ENCODE measurements around the gene NCOA4.
"Not testable (repeated sequence)": the region's sequence is repeated elsewhere in the genome, so short reads cannot be mapped to it uniquely, and the experiment has no call there.

Gene NCOA4

DNA sequence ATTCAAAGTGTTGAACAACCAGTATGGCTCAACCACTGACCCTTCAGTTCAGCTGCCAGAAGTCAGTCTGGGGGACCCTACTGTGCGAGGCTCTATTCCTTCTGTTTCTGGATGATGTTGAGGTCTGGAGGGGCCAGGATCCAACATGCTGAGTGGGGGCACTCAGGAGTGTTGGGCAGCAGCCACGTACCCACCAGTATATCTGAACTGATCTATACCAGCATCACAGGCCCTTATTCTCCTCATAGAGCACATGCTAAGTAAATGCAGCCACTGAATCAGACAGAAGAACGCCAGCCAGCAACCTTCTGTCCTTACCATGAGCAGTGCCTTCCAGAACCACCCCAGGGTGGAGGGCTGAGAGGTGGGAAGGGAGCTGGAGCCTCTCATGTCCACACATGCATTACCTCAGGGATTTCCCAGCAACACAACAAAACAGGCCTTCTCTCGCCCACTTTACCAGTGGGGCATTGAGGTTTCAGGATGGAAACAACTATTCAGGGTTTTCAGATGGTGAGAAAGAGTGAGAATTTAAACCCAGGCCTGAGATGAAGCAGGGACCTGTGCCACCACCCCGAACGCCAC, 22.5 kb upstream of the NCOA4 start:
- Histone ChIP-seq H3K4me3 (ENCODE audit: low read depth in 1 of 5, low read length in 5 of 5) (no peak overlapping the region), H3K27me3 (ENCODE audit: control insufficient read depth in 5 of 5, insufficient read depth in 4 of 5, low read length in 5 of 5) (peaks cover 0 to 4% (median 0%) of the 10 kb centered on the region in 5 donors), H3K9me3 (ENCODE audit: control insufficient read depth in 5 of 5, low read length in 5 of 5) (peaks cover 0 to 8% (median 0%) of the 10 kb centered on the region in 5 donors), H3K36me3 (ENCODE audit: control insufficient read depth in 5 of 5, insufficient read depth in 5 of 5, low read length in 5 of 5) (no peaks in the 10 kb centered on the region), H3K27ac (ENCODE audit: low read depth, low read length) (no peak overlapping the region), H3K9ac (ENCODE audit: low read length in 5 of 5) (no peak overlapping the region), H3K4me1 (ENCODE audit: control insufficient read depth in 5 of 5, insufficient read depth in 5 of 5, low read length in 5 of 5) (no peaks in the 10 kb centered on the region)

DNA sequence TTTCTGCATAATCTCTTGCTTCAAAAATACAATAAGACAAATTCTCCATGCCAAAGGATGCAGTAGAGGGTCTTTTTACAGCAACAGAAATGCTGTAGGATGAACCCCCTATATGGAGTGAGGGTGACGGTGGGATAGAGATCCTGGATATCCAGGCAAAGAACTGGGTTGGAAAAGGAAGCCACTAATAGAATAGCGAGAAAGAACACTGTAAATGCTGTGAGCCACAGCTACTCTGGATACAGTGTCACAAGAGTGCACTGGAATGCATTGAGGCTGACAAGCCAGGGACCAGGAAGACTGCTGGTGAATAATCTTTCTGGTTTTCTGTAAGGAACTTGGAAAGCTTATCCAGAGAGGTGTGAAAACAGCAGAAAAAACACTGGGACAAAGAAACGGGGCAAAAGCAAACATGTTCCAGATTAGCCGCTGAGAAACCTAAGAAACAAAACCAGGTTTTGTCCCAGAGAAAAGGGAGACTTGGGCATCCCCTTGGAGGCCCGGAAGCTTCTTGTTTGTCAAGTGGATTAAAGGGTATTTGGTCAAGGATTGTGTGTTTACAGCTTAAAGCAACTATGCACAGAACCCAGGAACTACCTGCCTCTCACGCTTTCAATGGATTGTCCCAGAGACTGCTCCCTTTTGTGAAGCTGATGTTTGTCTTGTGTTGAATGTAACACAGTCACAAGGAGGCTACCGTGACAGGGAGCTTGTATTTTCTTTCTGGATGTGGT, 21.8 kb upstream of the NCOA4 start:
- Histone ChIP-seq H3K9ac (ENCODE audit: low read length in 5 of 5) (no peak overlapping the region), H3K27me3 (ENCODE audit: control insufficient read depth in 5 of 5, insufficient read depth in 4 of 5, low read length in 5 of 5) (peaks cover 0 to 9% (median 0%) of the 10 kb centered on the region in 5 donors), H3K36me3 (ENCODE audit: control insufficient read depth in 5 of 5, insufficient read depth in 5 of 5, low read length in 5 of 5) (no peaks in the 10 kb centered on the region), H3K4me3 (ENCODE audit: low read depth in 1 of 5, low read length in 5 of 5) (no peak overlapping the region), H3K4me1 (ENCODE audit: control insufficient read depth in 5 of 5, insufficient read depth in 5 of 5, low read length in 5 of 5) (no peaks in the 10 kb centered on the region), H3K27ac (ENCODE audit: low read depth, low read length) (no peak overlapping the region), H3K9me3 (ENCODE audit: control insufficient read depth in 5 of 5, low read length in 5 of 5) (peaks cover 0 to 5% (median 0%) of the 10 kb centered on the region in 5 donors)

DNA sequence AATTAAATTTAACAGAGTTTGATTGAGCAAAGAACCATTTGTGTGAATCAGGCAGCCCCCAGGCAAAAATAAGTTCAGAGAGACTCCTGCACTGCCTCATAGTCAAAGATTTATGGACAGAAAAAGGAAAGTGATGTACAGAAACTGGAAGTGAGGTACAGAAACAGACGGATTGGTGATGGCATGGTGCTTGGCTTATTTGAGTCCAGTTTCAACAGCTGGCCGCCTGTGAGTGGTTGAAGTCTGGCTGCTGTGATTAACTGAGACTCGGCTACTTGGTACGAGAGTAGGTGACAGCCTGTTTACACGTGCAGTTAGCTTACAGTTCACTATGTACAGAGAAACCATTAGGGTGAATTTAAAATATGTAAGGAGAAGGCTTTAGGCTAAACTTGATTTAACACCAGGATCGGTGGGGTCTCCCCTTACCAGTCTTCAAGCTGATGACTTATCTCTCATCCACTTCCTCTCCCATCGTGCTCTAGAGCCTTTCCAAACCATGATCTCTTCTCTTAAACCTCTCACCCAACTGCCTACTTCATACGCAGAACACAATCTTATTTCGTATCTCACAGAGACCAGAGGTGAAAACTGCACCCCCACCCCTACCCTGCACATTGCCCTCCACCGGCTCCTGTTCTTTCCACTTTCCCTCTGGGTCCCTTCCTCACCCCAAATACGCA, 20.7 kb upstream of the NCOA4 start:
- H3K4me3 ChIP-seq (ENCODE audit: low read depth in 1 of 5, low read length in 5 of 5), result no peak overlapping the region

DNA sequence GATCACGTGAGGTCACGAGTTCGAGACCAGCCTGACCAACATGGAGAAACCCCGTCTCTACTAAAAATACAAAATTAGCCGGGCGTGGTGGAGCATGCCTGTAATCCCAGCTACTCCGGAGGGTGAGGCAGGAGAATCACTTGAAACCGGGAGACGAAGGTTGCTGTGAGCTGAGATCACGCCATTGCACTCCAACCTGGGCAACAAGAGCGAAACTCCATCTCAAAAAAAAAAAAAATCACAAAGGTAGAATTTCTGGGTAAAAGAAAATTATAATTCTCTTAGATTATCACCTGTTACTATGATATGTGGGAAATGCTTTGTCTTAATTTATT, 19.0 kb upstream of the NCOA4 start:
- not testable (repeated sequence) for H3K4me3 ChIP-seq (ENCODE audit: low read depth in 1 of 5, low read length in 5 of 5); H3K27ac ChIP-seq (ENCODE audit: low read depth, low read length); H3K9ac ChIP-seq (ENCODE audit: low read length in 5 of 5); H3K4me1 ChIP-seq (ENCODE audit: control insufficient read depth in 5 of 5, insufficient read depth in 5 of 5, low read length in 5 of 5); H3K27me3 ChIP-seq (ENCODE audit: control insufficient read depth in 5 of 5, insufficient read depth in 4 of 5, low read length in 5 of 5); H3K9me3 ChIP-seq (ENCODE audit: control insufficient read depth in 5 of 5, low read length in 5 of 5); H3K36me3 ChIP-seq (ENCODE audit: control insufficient read depth in 5 of 5, insufficient read depth in 5 of 5, low read length in 5 of 5)

More for the DNA sequence above, 20.7 kb upstream of the NCOA4 start:
- Histone ChIP-seq H3K36me3 (ENCODE audit: control insufficient read depth in 5 of 5, insufficient read depth in 5 of 5, low read length in 5 of 5) (no peaks in the 10 kb centered on the region), H3K4me1 (ENCODE audit: control insufficient read depth in 5 of 5, insufficient read depth in 5 of 5, low read length in 5 of 5) (no peaks in the 10 kb centered on the region), H3K27me3 (ENCODE audit: control insufficient read depth in 5 of 5, insufficient read depth in 4 of 5, low read length in 5 of 5) (peaks cover 0 to 12% (median 0%) of the 10 kb centered on the region in 5 donors), H3K9ac (ENCODE audit: low read length in 5 of 5) (no peak overlapping the region), H3K9me3 (ENCODE audit: control insufficient read depth in 5 of 5, low read length in 5 of 5) (no peaks in the 10 kb centered on the region), H3K27ac (ENCODE audit: low read depth, low read length) (no peak overlapping the region)

DNA sequence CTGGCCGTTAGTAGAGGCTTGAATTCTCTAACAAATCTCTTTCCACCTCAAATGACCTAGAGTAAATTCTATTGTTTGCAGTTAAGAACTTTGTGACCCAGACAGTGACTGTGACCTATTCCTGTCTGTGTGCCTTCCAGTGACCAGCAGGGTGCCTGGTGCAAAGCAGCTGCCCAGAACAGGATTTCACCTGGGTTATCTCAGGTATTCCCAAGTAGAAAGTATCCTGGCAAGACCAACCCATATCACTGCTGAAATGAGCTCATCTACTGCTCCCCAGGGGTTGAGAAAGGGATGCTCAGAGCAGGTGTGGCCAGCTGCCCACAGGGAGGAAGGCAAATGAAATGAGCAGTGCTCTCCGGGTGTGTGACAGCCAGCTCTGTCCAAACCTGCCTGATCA, 17.7 kb upstream of the NCOA4 start:
- H3K27me3 ChIP-seq (ENCODE audit: control insufficient read depth in 5 of 5, insufficient read depth in 4 of 5, low read length in 5 of 5), result peaks cover 0 to 10% (median 2%) of the 10 kb centered on the region in 5 donors
- H3K9ac ChIP-seq (ENCODE audit: low read length in 5 of 5), result no peak overlapping the region
- H3K27ac ChIP-seq (ENCODE audit: low read depth, low read length), result no peak overlapping the region
- H3K4me1 ChIP-seq (ENCODE audit: control insufficient read depth in 5 of 5, insufficient read depth in 5 of 5, low read length in 5 of 5), result no peaks in the 10 kb centered on the region
- no peak overlapping the region for H3K4me3 ChIP-seq (ENCODE audit: low read depth in 1 of 5, low read length in 5 of 5)
- H3K36me3 ChIP-seq (ENCODE audit: control insufficient read depth in 5 of 5, insufficient read depth in 5 of 5, low read length in 5 of 5), result no peaks in the 10 kb centered on the region
- no peaks in the 10 kb centered on the region for H3K9me3 ChIP-seq (ENCODE audit: control insufficient read depth in 5 of 5, low read length in 5 of 5)

DNA sequence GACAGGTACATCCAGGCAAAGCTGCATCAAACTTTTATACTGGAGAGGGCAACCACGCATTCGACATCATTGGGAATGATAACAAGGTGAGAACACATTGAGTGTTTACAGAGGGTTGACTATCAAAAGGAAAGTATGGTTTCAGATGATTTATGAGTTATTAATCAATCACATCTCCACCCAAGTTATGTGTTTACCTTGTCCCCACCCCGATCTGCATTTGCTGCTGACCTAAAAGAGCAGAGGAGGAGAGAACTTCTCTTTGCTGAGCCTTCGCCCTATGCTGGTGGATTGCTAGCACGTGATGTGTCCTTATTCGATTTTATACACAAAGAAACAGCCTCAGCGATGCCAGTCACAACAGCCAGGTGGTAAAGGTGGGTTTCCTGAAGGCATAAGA, 15.8 kb upstream of the NCOA4 start, which contains the start of gene MSMB:
Gene MSMB (minus strand): TSS at position 9 of the 400 bp plus-strand sequence. CDS start 32 bp downstream, outside the sequence.
- Histone ChIP-seq H3K9me3 (ENCODE audit: control insufficient read depth in 5 of 5, low read length in 5 of 5) (no peaks in the 10 kb centered on the region), H3K4me3 (ENCODE audit: low read depth in 1 of 5, low read length in 5 of 5) (no peak within 1 kb of the TSS), H3K36me3 (ENCODE audit: control insufficient read depth in 5 of 5, insufficient read depth in 5 of 5, low read length in 5 of 5) (no peaks in the 10 kb centered on the region), H3K27ac (ENCODE audit: low read depth, low read length) (no peak within 1 kb of the TSS), H3K27me3 (ENCODE audit: control insufficient read depth in 5 of 5, insufficient read depth in 4 of 5, low read length in 5 of 5) (peaks cover 0 to 10% (median 0%) of the 10 kb centered on the region in 5 donors), H3K9ac (ENCODE audit: low read length in 5 of 5) (no peak within 1 kb of the TSS), H3K4me1 (ENCODE audit: control insufficient read depth in 5 of 5, insufficient read depth in 5 of 5, low read length in 5 of 5) (no peaks in the 10 kb centered on the region)

DNA sequence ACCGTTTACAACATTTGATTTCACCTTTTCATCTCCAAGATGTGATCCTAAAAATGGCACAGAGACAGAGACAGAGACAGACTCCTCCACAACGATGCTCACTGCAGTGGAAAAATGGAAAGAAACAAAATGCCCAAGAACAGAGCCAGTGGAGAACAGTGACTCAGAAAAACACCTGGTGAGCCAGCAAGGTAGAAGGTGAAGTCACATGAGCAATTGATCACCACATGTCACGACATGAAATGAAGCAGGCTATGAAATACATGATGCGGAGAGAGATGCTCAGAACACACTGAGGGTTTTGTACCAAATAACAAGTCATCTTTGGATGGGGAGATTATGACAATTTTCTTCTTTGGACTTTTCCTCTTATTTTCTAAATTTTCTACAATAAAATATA, 12.1 kb upstream of the NCOA4 start:
- Histone ChIP-seq H3K9ac (ENCODE audit: low read length in 5 of 5) (no peak overlapping the region), H3K27me3 (ENCODE audit: control insufficient read depth in 5 of 5, insufficient read depth in 4 of 5, low read length in 5 of 5) (peaks cover 0 to 5% (median 0%) of the 10 kb centered on the region in 5 donors), H3K4me1 (ENCODE audit: control insufficient read depth in 5 of 5, insufficient read depth in 5 of 5, low read length in 5 of 5) (no peaks in the 10 kb centered on the region), H3K9me3 (ENCODE audit: control insufficient read depth in 5 of 5, low read length in 5 of 5) (no peaks in the 10 kb centered on the region), H3K36me3 (ENCODE audit: control insufficient read depth in 5 of 5, insufficient read depth in 5 of 5, low read length in 5 of 5) (no peaks in the 10 kb centered on the region), H3K4me3 (ENCODE audit: low read depth in 1 of 5, low read length in 5 of 5) (no peak overlapping the region), H3K27ac (ENCODE audit: low read depth, low read length) (no peak overlapping the region)

DNA sequence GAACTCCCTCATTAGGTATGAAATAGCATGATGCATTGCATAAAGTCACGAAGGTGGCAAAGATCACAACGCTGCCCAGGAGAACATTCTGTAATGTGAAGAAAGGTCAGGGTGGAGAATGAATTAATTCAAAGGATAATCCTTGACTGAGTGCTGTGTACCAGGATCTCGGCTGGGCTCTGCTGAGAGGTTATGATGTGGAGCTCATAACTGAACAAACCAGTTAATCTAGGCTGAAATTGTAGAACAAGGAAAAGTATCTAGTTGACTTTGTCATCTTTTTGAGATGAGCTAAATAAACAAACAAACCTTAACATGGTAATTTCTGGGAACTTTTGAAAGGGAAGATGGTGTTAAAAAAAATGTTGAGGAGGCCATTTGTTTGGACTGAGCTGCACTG, 9.6 kb upstream of the NCOA4 start:
- no peaks in the 10 kb centered on the region for H3K36me3 ChIP-seq (ENCODE audit: control insufficient read depth in 5 of 5, insufficient read depth in 5 of 5, low read length in 5 of 5)
- H3K9me3 ChIP-seq (ENCODE audit: control insufficient read depth in 5 of 5, low read length in 5 of 5), result no peaks in the 10 kb centered on the region
- peaks cover 0 to 6% (median 4%) of the 10 kb centered on the region in 5 donors for H3K27me3 ChIP-seq (ENCODE audit: control insufficient read depth in 5 of 5, insufficient read depth in 4 of 5, low read length in 5 of 5)
- H3K27ac ChIP-seq (ENCODE audit: low read depth, low read length), result no peak overlapping the region
- H3K9ac ChIP-seq (ENCODE audit: low read length in 5 of 5), result no peak overlapping the region
- H3K4me3 ChIP-seq (ENCODE audit: low read depth in 1 of 5, low read length in 5 of 5), result no peak overlapping the region
- H3K4me1 ChIP-seq (ENCODE audit: control insufficient read depth in 5 of 5, insufficient read depth in 5 of 5, low read length in 5 of 5), result no peaks in the 10 kb centered on the region

DNA sequence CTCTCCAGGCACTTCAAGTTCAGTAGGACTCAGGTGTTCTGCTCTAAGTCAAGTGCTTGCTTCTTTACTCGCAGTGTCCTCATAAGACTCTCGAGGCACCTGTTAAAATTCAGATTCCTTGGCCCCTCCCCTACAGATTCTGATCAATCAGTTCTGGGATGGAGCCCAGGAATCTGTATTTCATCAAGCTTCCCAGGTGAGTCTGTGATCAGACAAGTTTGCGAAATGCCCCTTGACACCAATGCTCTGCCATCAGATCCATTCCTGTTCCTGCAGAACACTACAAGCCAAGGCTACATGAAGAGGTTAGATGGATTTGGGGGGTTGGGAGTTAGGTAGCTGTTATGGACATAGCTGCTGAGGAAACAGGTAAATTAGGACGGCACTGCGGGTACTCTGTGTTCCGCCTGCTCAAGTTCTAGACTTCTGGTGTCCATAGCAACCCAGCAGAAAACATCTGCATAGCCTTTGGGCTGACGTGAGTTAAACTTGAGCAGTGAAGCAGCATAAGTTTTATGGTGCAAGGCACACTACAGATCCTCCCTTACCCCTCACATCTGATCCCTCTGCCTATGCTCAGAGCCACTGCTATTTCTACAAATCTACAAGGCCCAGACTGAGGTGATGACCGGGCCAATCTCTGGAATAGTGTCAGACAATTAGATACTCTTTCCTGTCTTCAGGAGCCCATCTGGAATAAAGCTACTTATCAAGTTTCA, 6.8 kb upstream of the NCOA4 start:
- peaks cover 0 to 6% (median 4%) of the 10 kb centered on the region in 5 donors for H3K27me3 ChIP-seq (ENCODE audit: control insufficient read depth in 5 of 5, insufficient read depth in 4 of 5, low read length in 5 of 5)
- H3K27ac ChIP-seq (ENCODE audit: low read depth, low read length), result no peak overlapping the region
- no peaks in the 10 kb centered on the region for H3K9me3 ChIP-seq (ENCODE audit: control insufficient read depth in 5 of 5, low read length in 5 of 5)
- no peaks in the 10 kb centered on the region for H3K4me1 ChIP-seq (ENCODE audit: control insufficient read depth in 5 of 5, insufficient read depth in 5 of 5, low read length in 5 of 5)
- no peak overlapping the region for H3K4me3 ChIP-seq (ENCODE audit: low read depth in 1 of 5, low read length in 5 of 5)
- no peaks in the 10 kb centered on the region for H3K36me3 ChIP-seq (ENCODE audit: control insufficient read depth in 5 of 5, insufficient read depth in 5 of 5, low read length in 5 of 5)
- H3K9ac ChIP-seq (ENCODE audit: low read length in 5 of 5), result no peak overlapping the region
